Fibroblast of the aortic adventitia (primary cell): ENCODE results near the gene TRMT1. TPM values are rescaled to one million over a fixed set of nuclear protein-coding genes. Genes with fewer than 3 reads are reported as not detected.
A peak's percentile ranks its signal among the peaks of the same experiment; 100 is the strongest.

Source experiments
- DNase-seq: peaks from one replicate; pipeline ENCODE4 v3.0.0-alpha.2; 2010; ENCODE audit warnings: low read depth
- H3K4me3 ChIP-seq: 2 replicates; pipeline ENCODE4 v1.5.1; 2011; ENCODE audit warnings: low read depth, mild to moderate bottlenecking, control low read depth, low read length, moderate library complexity
- CTCF ChIP-seq: IDR thresholded peaks from 2 replicates; pipeline ENCODE4 v1.5.1; 2011; ENCODE audit warnings: mild to moderate bottlenecking, low read length, control low read depth, inconsistent platforms; ENCODE audit not compliant: insufficient read depth
- total RNA-seq: library from RNA; depleted of rRNA; stranded (reverse); fragments of >200 nt; gene quantifications from 2 replicates; pipeline ENCODE4 v1.2.3, GENCODE V29; 2012; ENCODE audit warnings: low replicate concordance

Gene TRMT1
- total RNA-seq, 1 donor: 23.9 TPM

DNA sequence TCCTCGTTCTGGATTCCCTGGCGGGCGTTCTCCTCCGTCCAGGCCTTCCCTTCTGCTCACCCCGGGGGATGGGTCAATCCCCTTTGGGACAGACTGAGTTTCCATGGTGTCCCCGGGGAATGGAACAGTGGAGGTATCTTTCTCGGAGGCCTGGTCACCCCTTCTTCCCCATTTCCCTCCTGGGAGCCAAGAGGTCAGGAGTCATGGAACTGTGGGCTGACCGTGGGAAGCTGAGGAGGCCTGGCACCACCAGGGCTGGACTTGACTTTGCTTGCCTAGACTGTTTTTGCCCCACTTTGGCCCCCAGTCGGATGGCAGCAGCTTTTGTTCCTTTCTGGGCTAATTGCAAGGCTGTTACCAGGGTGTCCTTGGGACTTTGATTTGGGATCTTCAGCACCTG, 3.5 kb upstream of the TRMT1 start:
- no peak for DNase-seq
- no peak for TF ChIP-seq CTCF
- peak overlapping the region; percentile 89 for H3K4me3 ChIP-seq

DNA sequence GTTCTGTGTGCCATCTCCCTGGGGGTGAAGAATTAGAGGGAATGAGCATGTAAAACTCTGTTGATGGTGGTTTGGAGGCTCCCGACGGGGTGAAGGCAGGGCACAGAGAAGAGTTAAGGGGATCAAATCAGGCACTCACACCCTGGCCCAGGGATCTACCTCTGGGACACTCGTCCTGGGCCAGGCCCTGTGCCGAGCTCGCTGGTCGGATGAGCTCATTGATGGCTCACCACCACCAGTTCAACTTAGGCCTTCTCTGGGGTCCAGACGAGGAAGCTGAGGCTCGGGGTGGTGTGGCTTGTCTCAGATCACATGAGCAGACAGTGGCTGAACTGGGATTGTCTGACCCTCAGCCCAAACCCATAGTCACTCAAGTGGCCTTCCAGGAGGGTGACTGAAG, 3.1 kb upstream of the TRMT1 start:
- peak overlapping the region; percentile 89 for H3K4me3 ChIP-seq
- no peak for TF ChIP-seq CTCF
- DNase-seq: no peak

- H3K4me3 ChIP-seq: peak overlapping the region; percentile 89
- no peak for TF ChIP-seq CTCF
- no peak for DNase-seq
Observed at GRCh38 chr19:13118424-13119193, 2.1 kb upstream of the TRMT1 start.

DNA sequence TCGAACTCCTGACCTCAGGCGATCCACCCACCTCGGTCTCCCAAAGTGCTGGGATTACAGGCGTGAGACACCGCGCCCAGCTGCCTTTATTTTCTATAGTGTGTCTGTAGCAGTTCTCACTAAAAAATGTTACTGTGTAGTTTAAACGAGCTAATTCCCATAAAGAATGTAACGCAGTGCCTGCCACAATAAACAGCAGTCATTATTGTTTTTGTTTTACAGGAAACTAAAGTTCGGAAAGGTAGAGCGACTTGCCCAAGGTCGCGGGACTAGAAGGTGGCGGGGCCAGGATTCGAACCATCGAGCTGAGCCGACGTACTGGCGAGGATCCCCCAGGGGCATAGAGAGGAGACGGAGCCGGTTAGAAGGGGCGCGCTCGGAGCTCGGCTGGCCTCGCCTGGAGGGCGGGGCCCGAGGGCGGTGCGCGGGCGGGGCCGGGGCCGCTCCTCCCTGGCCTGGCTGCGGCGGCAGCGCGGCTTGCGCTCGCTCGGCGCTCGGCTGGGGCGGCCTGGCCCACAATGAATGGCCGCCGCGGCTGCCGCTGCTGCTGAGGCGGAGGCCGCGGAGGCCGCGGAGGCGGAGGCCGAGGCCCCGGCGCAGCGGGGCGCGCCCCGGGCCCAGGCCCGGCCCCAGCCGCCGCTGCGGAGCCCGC, 1.4 kb upstream of the TRMT1 start, which contains the start of gene NACC1:
NACC1 (plus strand) TSS at position 493 of the 652 bp plus-strand sequence. CDS start 16,944 bp downstream, outside the sequence.
- H3K4me3 ChIP-seq: peak within 1 kb of the TSS; percentile 96
- TF ChIP-seq CTCF: no peak
- DNase-seq: peak; percentile 85

DNA sequence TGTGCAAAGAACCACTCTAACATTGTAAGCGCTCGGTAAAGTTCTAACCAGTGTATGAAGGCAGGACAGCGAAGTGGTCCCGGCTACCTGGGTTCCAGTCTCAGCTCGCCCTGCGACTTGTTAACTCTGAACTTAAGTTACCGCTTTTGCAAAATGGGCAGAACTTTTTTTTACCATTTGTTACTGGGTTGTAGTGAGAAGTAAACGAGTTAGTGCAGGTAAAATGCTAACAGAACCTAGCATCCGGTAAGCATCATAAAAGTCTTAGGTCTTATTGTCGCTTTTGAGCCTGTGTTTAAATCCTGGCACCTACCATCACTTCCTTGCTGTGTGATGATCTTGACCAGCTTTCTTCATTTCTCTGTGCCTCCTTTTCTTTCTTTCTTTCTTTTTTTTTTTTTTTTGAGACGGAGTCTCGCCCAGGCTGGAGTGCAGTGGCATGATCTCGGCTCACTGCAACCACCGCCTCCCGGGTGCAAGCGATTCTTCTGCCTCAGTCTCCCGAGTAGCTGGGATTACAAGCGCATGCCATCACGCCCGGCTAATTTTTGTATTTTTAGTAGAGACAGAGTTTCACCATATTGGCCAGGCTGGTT, 734 bp upstream of the TRMT1 start:
- H3K4me3 ChIP-seq: peak overlapping the region; percentile 96
- DNase-seq: no peak
- TF ChIP-seq CTCF: no peak

GRCh38 chr19:13115936-13116281, 631 bp downstream of the TRMT1 start:
- peak overlapping the region; percentile 96 for H3K4me3 ChIP-seq
- TF ChIP-seq CTCF: no peak
- no peak for DNase-seq
